COLO668 (cell line): ENCODE measurements around the gene WRAP73.
"Not testable (repeated sequence)": the region's sequence is repeated elsewhere in the genome, so short reads cannot be mapped to it uniquely, and the experiment has no call there.

Source experiments
- DNase-seq: peaks from one replicate; lab custom pipeline; 2025; ENCODE audit not compliant: unreplicated experiment; lab: John Stamatoyannopoulos, UW

The WRAP73 gene

GRCh38 chr1:3601743-3602142 lies 48.2 kb downstream of the WRAP73 start:
- DNase-seq: no peak

DNA sequence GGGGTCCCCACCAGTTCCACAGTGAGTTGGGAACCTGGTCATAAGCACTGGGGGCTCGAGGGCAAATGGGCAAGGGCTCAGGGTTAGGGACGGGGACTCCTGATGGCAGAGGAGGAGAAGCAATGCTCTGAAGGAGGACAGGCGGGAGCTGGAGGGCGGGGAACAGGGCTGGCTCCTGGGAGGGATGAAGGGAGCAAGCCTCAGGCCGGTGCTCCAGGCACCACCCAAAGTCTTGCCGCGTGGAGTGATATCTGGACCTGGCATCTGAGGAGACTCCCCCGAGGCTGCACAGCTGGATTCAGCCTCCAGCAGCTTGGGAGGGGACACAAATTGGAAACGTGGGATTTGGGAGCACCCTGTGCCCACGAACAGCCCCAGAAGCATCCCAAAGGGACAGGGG lies 49.5 kb downstream of the WRAP73 start:
- no peak for DNase-seq

GRCh38 chr1:3599816-3600215 lies 50.1 kb downstream of the WRAP73 start:
- no peak for DNase-seq

DNA sequence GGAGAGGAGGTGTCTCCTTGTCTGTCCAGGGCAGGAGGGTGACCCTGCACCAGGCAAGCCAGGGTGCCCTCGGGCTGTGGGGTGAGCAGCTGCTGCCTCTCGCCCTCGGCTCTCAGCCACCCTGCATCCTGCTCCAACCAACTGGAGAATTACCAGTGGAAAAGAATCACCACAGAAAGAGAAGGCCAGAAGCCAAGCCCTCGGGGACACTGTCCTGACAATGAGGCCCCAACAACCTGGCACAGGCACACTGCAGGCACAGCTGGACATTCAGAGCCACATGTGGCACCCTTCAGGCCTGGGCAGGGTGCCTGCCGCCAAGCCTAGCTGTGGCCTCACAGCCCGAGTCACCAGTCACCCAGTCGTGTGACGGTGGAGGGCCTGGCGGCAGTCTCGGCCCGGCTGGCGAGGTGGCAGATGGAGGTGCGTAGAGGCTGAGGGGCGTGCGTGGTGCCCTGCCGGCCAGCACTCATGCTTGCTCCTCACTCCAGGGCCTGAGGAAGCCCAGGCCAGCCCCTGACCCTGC lies 50.6 kb downstream of the WRAP73 start:
- no peak for DNase-seq

GRCh38 chr1:3598522-3599285 lies 51.2 kb downstream of the WRAP73 start:
- no peak for DNase-seq

- peak; percentile 23 for DNase-seq
These were observed 51.8 kb downstream of the WRAP73 start for GRCh38 chr1:3598051-3598491.

GRCh38 chr1:3597599-3597964 lies 52.3 kb downstream of the WRAP73 start:
- no peak for DNase-seq

- no peak for DNase-seq
These were observed 53.0 kb downstream of the WRAP73 start for GRCh38 chr1:3596663-3597598.

- no peak for DNase-seq
These were observed 54.0 kb downstream of the WRAP73 start for GRCh38 chr1:3595949-3596348.

DNA sequence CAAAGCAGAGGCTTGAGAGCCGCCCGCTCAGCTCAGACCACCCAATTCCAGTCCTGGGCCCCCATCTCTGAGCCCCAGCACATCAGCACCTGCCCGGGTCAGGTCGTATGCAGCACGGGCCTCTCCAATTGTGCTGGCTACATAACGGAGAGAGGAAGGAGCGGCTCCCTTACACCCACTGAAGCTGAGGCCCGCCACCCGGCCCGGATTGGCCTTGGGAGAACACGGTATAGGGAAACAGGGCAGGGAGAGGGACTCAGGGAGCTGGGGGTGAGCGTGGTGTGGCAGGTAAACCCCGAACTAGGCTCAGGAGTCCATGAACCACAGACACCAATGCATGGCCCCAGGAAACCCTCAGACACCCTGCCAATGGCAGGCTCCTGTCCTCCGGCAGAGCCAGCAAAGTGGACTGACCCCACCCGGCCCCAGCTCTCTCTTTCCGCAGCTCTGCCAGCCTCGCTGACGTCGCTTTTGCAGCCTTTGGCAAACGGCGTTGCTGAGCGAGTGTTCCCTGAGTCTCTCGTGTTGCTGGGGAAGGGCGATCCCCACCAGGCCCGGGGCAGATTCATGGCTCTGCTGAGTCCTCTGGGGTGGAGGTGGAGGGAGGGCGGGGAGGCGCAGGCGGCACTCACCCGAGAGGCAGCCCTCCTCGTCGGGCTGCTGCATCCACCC lies 55.1 kb downstream of the WRAP73 start:
- no peak for DNase-seq

DNA sequence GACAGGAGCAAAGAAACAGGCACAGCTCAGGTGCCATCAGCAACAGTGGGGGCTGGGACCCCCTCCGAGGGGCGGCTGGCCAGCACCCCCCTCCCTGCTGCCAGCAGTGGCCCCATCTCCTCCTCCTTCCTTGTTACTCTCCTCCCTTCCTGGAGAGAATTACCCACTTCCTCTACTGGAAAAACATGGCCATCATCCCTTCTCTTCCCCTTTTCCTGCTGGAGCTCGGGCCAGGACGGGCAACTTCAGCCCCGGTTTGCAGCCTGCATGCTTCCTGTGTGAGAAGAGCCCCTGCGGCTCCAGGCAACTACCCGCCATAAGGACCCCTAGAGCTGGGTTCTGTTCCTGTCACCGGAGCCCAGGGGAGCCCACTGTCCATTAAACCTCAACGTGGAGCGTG lies 56.2 kb downstream of the WRAP73 start:
- no peak for DNase-seq

- no peak for DNase-seq
These were observed 56.6 kb downstream of the WRAP73 start for GRCh38 chr1:3593334-3593733.

- no peak for DNase-seq
These were observed 58.7 kb downstream of the WRAP73 start for GRCh38 chr1:3590951-3591865.

- peak; percentile 30 for DNase-seq
These were observed 59.7 kb downstream of the WRAP73 start for GRCh38 chr1:3590139-3590763.

DNA sequence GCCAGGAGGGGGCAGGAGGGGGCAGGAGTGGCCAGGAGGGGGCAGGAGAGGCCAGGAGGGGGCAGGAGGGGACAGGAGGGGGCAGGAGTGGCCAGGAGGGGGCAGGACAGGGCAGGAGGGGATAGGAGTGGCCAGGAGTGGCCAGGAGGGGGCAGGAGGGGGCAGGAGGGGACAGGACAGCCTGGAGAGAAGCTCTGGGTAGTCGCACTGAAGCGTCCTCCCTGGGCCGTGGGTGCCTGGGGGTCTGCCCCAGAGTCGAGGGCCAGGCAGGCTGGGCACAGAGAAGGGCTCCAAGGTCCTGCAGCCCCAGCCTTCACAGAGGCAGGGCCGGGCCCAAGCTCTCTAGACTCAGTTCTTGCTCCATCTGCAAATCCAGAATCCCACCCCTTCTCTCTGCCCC lies 61.5 kb downstream of the WRAP73 start:
- no peak for DNase-seq

DNA sequence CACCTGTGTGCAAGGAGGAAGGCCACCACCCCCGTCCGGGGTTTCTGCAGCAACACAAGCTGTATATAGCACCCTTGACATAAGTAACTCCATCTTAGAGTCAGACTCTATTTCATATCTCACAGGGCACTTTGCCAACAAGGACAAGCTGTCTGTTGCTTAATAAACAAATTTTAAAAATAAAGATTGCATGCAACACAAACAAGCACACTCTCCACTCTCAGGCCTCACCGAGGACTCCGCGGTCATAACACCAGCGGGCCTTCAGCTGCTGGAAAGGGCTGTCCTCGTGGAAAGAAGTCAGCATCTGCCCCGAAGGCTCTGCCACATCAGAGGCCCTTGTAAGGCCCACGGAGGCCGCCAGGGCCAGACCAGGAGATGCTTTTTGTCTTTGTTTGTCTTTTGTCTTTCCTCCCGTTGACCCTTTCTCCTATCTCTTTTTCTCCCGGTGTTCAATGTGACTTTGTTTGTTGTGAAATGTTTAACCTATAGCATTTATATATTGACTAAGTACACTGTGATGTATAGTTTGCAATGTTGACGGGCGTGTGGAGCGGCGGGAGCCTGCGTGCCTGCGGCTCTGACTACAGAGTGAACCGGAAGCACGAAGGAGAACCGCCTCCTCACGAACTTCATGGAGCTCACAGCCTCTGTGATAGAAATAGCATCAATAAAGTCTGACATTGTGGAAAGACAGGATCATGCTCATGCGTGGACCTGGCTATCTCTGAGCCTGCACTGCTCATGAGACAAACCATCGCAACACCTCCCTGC lies 62.7 kb downstream of the WRAP73 start:
- peak; percentile 44 for DNase-seq

GRCh38 chr1:3585940-3586568 lies 63.8 kb downstream of the WRAP73 start:
- DNase-seq: no peak

DNA sequence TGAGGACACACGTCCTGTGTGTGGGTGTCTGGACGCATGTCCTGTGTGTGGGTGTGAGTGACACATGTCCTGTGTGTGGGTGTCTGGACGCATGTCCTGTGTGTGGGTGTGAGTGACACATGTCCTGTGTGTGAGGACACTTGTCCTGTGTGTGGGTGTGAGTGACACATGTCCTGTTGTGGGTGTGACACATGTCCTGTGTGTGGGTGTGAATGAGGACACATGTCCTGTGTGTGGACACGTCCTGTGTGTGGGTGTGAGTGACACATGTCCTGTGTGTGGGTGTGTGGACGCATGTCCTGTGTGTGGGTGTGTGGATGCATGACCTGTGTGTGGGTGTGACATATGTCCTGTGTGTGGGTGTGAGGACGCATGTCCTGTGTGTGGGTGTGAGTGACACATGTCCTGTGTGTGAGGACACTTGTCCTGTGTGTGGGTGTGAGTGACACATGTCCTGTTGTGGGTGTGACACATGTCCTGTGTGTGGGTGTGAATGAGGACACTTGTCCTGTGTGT lies 64.5 kb downstream of the WRAP73 start:
- DNase-seq: not testable (repeated sequence)
